HUES48 (cell line): ENCODE data around the gene LHX1.

Experiments used
- H3K27ac ChIP-seq: one replicate; pipeline ENCODE4 v1.7.0; 2013; ENCODE audit warnings: low read depth, low read length, inconsistent platforms
- H3K27me3 ChIP-seq: 2 replicates; pipeline ENCODE4 v1.6.1; 2013; ENCODE audit warnings: mild to moderate bottlenecking, low read length; ENCODE audit not compliant: control insufficient read depth, insufficient read depth
- H3K36me3 ChIP-seq: 2 replicates; pipeline ENCODE4 v1.6.1; 2013; ENCODE audit warnings: low read length; ENCODE audit not compliant: control insufficient read depth, insufficient read depth
- H3K4me1 ChIP-seq: 2 replicates; pipeline ENCODE4 v1.6.1; 2013; ENCODE audit warnings: mild to moderate bottlenecking, low read length; ENCODE audit not compliant: control insufficient read depth, insufficient read depth
- H3K4me3 ChIP-seq: 2 replicates; pipeline ENCODE4 v1.5.1; 2013; ENCODE audit warnings: mild to moderate bottlenecking, low read depth, low read length
- H3K9ac ChIP-seq: 2 replicates; pipeline ENCODE4 v1.6.1; 2013; ENCODE audit warnings: mild to moderate bottlenecking, low read depth, low read length, moderate library complexity
- H3K9me3 ChIP-seq: 2 replicates; pipeline ENCODE4 v1.6.1; 2013; ENCODE audit warnings: low read length; ENCODE audit not compliant: control insufficient read depth, insufficient read depth

The LHX1 gene

DNA sequence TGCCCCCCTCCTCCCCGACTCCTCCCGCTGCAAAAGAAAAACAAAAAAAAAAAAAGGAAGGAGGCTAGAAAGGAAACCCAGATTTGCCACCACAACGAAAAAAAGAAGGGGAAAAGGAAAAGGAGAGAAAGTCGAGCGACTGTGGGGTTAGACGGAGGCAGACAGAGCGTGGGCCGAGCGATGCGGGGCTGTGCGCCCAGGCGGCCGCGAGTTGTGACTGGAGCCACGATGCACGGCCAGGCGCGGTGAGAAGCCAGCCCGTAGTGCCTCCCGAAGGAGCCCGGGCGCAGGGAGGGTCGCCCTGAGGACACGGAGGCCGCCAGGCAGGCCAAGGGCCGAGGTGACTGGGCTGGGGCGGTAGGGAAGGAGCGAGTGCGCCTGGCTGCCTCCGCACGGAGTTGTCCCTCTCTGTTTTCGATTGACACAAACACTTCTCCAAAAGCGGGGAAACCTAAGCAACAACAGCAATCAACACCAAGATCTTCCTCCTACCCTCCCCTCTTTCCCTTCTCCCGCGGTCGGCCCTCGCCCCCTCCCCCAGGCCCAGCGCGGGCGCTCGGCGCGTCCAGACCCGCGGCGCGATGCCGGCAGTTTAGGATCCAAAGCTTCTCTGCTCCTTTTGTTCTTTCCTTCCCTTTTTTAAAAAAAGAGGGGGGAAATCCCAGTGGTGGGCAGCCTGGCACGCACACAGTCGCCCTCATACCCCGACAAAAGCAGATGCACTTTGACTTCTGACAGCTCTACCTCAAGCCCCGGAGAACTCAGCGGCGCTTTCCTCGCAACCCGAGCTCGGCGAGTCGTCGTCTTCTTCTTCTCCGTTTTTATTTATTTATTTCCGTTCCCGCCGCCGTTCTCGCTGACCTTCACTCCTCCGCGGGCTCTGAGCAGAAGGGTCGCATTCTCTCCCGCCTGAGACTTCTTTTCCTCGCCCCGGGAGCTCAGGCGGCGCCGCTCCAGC, at the start of gene LHX1:
LHX1 (plus strand) TSS at position 475 of the 958 bp plus-strand sequence. CDS start 723 bp downstream, outside the sequence.
- H3K9ac ChIP-seq: no peak within 1 kb of the TSS
- H3K4me3 ChIP-seq: peak within 1 kb of the TSS; percentile 65
- H3K36me3 ChIP-seq: no peaks in the 10 kb centered on the region
- H3K27ac ChIP-seq: no peak within 1 kb of the TSS
- H3K9me3 ChIP-seq: no peaks in the 10 kb centered on the region
- peaks cover 100% of the 10 kb centered on the region for H3K27me3 ChIP-seq
- H3K4me1 ChIP-seq: peaks cover 65% of the 10 kb centered on the region

DNA sequence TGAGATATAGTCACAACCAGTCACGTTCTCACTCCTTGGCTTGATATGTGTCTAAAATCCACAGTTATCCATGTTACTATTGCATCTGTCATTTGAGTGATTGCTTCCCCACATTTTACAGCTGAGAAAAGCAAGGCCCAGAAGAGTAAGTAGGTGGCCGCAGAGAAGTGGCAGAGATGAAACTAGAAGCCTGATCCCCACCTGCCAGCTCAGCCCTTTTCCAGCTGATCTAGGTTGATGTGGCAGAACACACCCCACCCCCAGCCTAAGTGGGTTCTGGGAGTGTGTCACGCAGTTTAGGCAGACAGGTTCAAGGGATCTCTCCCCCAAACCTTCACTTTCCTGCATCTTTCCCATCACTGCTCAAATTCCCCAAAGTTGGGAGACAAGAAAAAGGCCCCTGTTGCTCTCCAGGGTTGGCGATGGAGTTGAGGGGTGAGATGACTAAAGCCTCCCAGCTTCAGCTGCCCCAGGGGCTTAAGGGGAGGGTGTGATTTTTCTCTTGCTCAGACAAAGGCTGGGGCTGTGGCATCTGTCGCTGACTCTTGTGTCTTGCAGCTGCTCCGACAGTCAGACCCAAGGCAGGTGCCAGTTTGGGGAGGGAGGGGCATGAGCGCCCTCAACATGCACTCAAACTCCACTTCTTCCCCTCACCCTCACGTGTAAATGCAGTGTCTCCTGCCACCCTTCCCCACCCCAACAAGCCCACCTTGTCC, 48.9 kb upstream of the LHX1 start:
- no peaks in the 10 kb centered on the region for H3K36me3 ChIP-seq
- no peaks in the 10 kb centered on the region for H3K27me3 ChIP-seq
- H3K9me3 ChIP-seq: no peaks in the 10 kb centered on the region
- H3K9ac ChIP-seq: no peak overlapping the region
- H3K27ac ChIP-seq: no peak overlapping the region
- H3K4me3 ChIP-seq: no peak overlapping the region
- peaks cover 15% of the 10 kb centered on the region; the same call in 1 of the 2 replicates for H3K4me1 ChIP-seq

DNA sequence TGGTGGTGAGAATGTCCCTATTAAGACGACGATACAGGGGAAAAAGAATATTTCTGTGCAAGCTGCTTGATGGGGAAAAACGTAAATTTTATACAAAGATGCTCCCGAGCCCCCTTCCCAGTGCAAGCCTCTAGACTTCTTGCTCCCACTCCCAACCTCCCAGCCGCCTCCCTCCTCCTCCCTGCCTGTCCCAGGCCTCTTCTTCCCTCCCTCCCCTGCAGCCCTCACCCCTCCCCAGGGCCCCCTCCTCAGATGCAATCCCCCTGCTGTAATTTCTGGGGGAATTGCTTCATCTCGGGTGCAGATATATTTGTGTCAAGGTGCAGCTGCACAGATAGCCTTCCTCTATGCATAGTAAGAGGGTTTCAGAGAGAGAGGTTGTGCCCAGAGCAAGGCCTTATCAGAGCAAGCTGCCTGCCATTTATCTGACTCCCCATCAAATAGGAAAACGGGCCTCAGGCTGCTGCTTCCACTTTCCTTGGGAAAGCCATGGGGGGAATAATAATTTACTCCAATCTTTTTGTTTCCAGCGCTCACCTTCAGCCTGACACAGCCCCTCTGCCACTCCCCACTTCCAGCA, 47.4 kb upstream of the LHX1 start:
- Histone ChIP-seq H3K9me3 (no peaks in the 10 kb centered on the region), H3K27ac (no peak overlapping the region), H3K9ac (no peak overlapping the region), H3K4me1 (peaks cover 9% of the 10 kb centered on the region; the same call in 1 of the 2 replicates), H3K27me3 (no peaks in the 10 kb centered on the region), H3K4me3 (no peak overlapping the region), H3K36me3 (no peaks in the 10 kb centered on the region)

DNA sequence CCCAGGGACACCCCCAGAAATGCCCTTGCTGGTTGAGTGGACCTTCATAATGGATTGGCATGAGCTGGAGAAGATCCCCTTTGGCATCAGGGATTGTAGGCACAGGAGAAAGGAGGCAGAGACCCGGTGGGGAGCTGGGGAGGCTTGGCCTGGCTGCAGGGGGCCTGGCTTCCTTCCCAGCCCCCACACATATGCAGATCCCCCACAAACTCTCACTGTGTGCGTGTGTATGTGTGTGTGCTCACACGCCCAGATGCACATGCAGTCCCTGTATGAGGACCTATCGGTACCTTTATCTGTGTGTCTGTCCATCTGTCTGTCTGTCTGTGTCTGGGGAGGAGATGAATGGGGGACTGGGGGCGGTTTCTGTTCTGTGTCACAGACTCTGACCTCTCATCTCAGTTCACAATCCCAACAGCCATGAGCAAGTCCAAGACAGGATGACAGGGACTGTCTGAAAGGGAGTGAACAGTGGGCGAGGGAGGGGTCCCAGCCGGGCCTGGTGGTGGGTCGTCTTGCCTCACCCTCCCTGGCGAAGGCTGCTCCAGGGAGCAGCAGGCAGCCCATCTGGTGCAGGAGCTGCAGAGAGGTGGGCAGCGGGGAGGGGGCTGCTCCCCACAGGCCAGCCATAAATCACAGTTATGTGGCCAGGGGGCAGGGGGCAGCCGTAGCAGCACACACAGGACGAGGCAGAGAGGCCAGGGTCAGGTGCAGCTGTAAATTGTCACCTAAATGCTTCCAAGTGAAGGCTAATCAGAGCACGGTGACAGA, 46.7 kb upstream of the LHX1 start:
- no peak overlapping the region for H3K27ac ChIP-seq
- H3K9ac ChIP-seq: no peak overlapping the region
- no peaks in the 10 kb centered on the region for H3K36me3 ChIP-seq
- no peaks in the 10 kb centered on the region for H3K27me3 ChIP-seq
- no peak overlapping the region for H3K4me3 ChIP-seq
- H3K4me1 ChIP-seq: peaks cover 4% of the 10 kb centered on the region; the same call in 1 of the 2 replicates
- H3K9me3 ChIP-seq: no peaks in the 10 kb centered on the region

DNA sequence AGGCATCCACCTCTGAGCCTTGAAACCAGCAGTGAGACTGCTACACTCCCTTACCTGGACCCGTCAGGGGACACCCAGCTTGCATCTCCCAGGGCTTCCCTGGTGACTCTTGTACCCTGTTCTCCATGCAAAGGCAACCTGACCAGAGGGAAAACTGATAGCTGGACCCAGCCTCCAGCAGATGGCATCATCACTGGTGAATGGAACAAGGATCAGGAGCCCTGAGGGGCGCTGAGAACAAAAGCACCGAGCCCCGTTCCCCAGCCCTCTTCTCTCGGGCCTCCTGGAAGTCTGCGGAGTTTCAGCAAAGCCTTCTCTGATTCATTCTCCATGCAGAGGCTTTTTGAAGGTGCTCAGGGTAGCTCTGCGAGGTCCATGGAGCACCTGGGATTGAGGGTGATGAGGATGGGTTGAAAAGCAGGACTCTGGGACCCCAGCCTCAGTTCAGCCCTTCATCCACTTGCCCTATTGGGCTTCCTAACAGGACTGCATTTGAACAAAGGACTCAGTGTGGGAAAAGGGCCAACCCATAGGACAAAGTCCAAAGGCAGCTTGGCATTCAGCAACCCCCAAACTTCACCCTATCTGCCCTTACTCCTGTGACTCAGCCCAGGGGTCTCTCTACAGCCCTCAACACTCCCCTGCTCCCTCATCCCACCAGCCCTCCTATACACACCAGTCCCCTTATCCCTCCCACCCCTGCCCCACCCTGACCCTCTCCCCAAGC, 45.0 kb upstream of the LHX1 start:
- Histone ChIP-seq H3K9ac (no peak overlapping the region), H3K36me3 (no peaks in the 10 kb centered on the region), H3K27ac (no peak overlapping the region), H3K4me3 (no peak overlapping the region), H3K9me3 (no peaks in the 10 kb centered on the region), H3K4me1 (peaks cover 4% of the 10 kb centered on the region; the same call in 1 of the 2 replicates), H3K27me3 (no peaks in the 10 kb centered on the region)

DNA sequence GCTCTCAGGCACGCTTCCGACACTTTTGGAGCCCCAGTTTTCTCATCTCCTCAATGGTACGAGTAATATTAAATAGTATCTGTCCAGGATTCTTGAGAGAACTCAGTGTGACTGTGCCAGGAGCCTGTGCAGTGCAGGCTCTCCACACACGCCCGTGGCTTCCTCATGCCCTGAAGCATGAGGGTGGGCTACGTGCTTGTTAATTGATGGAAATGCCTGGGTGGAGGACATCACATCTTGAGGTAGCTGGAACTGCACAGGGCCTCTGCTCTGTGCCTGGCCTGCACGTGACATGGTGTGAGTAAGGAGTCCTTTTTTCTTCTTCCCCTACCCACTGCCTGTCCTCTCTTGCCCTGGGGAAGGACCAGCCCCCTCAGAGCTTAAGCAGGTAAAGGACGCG, 43.1 kb upstream of the LHX1 start:
- H3K27ac ChIP-seq: no peak overlapping the region

DNA sequence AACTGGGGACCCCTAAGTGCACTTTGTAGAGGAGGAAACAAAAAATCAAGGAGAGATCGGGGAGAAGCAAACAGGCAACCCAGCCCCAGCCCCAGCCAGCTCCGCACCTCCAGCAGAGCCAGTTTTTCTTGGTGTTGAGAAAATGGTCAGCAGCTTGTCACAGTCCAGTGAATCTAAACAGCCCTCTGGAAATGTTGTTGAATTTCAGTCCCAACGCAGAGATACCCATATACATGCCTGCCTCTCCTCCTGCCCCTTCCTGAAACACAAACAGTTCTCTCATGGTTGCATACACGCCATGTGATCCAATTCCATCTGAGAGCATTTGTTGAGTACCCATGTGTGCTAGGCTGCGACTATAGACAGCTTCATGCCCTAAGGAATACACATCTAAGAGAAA, 42.4 kb upstream of the LHX1 start:
- H3K9me3 ChIP-seq: no peaks in the 10 kb centered on the region
- H3K4me3 ChIP-seq: no peak overlapping the region
- no peak overlapping the region for H3K27ac ChIP-seq
- no peak overlapping the region for H3K9ac ChIP-seq
- H3K27me3 ChIP-seq: no peaks in the 10 kb centered on the region
- H3K36me3 ChIP-seq: no peaks in the 10 kb centered on the region
- peaks cover 4% of the 10 kb centered on the region; the same call in 1 of the 2 replicates for H3K4me1 ChIP-seq

More for the DNA sequence above, 43.1 kb upstream of the LHX1 start:
- H3K9ac ChIP-seq: no peak overlapping the region
- no peaks in the 10 kb centered on the region for H3K36me3 ChIP-seq
- no peaks in the 10 kb centered on the region for H3K27me3 ChIP-seq
- peaks cover 4% of the 10 kb centered on the region; the same call in 1 of the 2 replicates for H3K4me1 ChIP-seq
- H3K9me3 ChIP-seq: no peaks in the 10 kb centered on the region
- H3K4me3 ChIP-seq: no peak overlapping the region

DNA sequence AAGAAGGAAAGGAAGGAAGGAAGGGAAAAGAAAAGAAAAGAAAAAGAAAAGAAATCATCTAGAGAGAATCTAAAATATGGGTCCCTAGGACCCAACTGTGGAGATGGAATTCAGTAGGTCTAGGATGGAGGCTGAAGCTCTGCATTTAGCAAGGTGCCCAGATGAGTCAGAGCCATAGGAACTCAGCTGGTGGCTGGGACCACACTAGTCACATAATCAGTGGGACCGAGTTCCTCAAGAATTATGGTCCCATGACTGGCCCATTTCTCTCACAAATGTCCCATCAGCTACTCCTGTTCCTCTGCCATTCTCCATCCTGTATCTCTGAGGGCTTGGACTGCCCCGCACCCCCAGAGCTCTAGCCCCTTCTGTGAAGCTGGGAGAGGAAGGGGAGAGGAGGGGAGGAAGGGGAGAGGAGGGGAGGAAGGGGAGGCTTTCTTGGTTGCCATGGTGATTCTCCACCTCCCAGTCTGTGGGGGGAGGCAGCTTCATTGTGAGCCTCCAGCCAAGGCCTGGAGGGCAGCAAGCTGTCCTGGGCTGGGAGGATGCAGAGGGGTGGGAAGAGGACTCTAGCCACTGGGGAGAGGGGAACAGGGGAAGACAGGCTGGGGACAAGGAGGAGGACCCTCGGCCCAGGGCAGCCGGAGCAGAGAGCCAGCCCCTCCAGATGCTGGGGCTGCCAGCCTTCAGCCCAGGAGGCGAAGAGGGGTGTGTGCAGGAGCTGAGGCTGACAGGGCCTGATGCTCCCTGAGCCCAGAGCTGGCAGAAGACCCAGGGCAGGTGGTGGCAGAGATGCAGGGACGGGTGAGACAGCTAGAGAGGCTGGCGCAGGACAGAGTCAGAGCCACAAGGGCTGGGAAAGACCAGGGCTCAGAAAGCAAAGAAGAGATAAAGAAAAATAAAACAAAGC, 37.8 kb upstream of the LHX1 start:
- Histone ChIP-seq H3K27me3 (no peaks in the 10 kb centered on the region), H3K9ac (no peak overlapping the region), H3K4me1 (peaks cover 4% of the 10 kb centered on the region; the same call in 1 of the 2 replicates), H3K27ac (no peak overlapping the region), H3K4me3 (no peak overlapping the region), H3K36me3 (no peaks in the 10 kb centered on the region), H3K9me3 (no peaks in the 10 kb centered on the region)

DNA sequence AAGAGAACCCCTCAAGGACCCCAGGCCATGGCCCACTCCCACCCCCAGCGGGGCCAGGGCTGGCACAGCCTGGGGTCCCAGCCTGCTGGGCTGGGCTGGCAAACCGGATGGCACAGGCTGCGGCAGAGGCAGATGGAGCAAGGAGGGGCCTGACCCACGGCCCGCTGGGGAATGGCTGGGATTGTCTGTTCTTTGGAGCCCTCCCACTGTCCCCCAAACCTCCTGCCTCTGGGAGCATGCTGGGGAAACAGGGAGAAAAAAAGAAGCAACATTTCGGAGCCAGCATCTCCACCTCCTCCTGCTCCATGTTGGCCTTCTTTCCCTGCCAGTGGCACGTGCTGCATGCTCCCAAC, 37.1 kb upstream of the LHX1 start:
- Histone ChIP-seq H3K36me3 (no peaks in the 10 kb centered on the region), H3K27me3 (no peaks in the 10 kb centered on the region), H3K9ac (no peak overlapping the region), H3K27ac (no peak overlapping the region), H3K4me3 (no peak overlapping the region), H3K9me3 (no peaks in the 10 kb centered on the region), H3K4me1 (peaks cover 4% of the 10 kb centered on the region; the same call in 1 of the 2 replicates)
